Measurements from ENCODE around the gene MIB2.
A peak's percentile ranks its signal among the peaks of the same experiment; 100 is the strongest.

MIB2 gene

DNA sequence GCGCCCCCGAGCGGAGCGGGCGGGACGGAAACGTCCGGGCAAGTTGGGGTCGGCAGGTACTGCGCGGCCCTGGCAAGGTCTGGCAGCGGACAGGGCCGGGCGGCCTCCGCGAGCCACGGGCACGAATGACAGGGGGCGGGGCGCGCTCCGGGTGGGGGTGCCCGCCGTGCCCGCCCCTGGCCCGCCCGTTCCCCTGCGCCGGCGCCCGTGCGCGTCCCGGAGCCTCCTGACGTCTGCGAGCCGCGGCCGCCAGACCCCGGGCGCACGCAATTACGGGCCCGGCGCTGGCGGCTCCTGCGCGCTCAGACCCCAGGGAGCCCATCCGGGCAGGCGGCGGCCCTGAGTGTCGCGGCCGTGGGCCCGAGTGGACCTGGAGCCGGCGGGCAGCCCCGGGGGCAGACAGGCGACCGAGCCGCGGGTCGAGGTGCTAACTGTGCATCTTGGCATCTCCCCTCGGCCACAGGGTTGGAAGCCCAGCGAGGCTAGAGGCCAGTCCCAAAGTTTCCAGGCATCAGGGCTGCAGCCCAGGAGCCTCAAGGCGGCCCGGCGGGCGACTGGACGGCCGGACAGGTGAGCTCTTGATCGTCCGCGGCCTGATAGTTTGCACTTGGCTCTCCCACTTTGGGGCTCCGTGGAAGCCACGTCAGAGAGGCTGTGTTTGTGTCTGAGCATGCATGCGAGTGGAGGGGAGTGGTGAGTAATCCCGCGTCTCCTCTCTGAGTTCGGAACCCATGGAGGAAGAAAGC, 918 bp downstream of the MIB2 start:
- DNase-seq: peak; percentile 40

- no peak for DNase-seq
Measured at GRCh38 chr1:1616838-1617237, 1.5 kb downstream of the MIB2 start.

DNA sequence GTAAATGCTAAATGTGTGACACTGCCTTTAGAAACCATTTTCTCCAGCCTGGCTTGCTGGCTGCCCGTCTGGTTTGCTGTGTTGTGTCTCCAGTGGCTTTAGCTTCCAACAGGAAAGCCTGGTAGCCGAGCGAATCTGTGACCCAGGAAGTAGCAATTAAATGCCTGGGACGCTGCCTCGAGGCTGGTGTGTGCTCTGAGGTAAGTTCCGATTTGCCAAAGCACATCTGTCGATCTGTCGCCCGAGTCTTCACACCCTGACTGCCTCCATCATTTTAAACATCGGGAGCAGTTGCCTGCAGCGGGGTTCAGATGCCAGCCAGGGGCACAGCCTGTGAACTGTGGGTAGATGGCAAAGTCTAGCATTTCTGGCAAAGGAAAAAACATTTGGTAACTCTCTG, 2.2 kb downstream of the MIB2 start:
- no peak for DNase-seq

- no peak for DNase-seq
Measured at GRCh38 chr1:1617925-1618324, 2.6 kb downstream of the MIB2 start.

DNA sequence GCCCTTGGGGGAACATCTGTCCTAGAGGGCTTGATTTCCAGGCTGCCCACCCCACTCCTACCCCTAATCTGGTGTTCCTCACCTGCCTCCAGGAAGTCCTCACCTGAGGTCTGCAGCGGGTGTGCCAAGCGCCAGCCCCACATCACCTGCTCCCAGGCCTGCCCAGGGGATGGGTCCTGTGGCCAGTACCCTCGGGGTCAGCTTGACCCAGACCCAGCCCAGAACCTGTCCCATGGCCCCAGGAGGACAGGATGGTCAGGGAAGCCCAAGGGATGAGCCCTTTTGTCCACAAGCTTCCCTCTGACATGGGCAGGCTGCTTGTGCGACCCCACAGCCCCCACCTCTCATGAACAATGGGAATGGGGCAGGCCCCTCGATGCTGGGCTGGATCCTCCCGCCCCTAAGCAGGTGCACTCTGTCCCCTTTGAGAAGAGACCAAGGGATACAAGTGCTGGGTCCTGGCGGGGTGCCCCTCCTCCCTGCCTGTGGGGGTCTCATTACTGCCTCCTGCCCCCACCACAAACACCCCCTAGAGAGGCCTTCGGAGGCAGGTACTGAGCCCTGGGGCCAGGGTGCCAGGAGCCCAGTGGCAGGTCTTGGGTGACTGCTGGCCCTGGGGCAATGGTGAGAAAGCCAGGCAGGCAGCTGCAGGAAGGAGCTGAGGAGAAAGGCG, 3.2 kb downstream of the MIB2 start:
- no peak for DNase-seq

DNA sequence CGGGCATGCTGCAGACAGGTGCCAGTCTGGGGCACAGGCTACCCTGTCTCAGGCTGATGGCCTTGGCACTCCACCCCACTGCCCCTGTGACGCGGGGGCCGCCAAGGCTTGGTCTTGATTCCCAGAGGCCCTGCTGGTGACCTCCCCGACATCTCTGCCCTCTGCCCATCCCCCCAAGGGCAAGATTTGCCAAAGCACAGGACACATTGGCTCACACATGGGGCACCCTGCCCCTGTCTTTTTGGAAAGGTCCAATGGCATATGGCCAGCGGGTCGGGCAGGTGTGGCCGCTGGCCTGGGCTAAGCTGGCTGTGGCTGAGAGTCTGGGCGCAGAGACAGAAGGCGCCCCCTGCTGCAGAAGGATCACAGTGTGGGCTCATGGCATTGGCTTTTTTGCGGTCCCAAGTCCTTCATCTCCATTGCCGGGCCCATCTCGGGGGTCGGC, 4.6 kb downstream of the MIB2 start:
- no peak for DNase-seq

GRCh38 chr1:1620433-1621139, 5.3 kb downstream of the MIB2 start:
- DNase-seq: no peak

DNA sequence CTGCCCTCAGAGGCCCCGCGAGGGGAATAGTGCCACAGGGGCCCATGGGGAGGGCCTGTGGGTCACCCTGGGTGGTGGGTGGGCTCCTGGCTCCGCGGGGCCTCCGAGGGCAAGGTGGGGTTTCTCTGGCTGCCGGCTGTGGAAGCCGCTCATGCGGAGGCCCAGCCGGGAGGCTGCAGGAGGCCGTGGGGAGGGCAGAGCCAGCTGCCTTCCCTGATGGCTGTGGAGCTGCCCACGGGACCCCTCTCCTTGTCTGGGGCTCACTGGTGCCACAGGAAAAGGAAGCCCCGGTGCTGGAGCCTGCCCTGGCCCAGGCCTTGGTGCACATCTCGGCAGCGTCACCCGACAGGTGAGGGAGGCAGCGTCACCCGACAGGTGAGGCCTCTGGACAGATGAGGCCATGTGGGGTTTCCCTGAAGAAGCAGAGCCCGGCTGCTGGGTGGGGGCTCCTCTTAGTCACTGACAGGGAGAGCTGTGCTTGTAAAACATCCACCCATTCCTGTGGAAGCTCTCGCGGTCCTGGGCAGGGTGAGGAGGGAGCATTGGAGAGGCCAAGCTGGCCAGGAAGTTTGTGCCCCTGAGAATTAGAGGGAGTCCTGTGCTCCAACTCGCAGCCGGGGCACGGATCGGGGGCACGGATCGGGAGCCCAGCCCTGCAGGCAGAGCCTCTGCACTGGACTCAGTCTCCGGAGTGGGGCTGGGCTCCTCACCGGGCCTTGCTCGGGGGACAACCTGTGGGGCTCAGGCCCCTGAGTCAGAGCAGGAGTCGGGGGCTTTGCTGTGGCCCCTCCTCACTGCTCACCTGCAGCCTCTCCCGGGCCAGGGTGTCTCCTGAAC, 6.1 kb downstream of the MIB2 start:
- no peak for DNase-seq

- no peak for DNase-seq
Measured at GRCh38 chr1:1622010-1622787, 6.9 kb downstream of the MIB2 start.

GRCh38 chr1:1622788-1623094, 7.4 kb downstream of the MIB2 start:
- DNase-seq: no peak

- DNase-seq: no peak
Measured at GRCh38 chr1:1623181-1623630, 7.9 kb downstream of the MIB2 start.

DNA sequence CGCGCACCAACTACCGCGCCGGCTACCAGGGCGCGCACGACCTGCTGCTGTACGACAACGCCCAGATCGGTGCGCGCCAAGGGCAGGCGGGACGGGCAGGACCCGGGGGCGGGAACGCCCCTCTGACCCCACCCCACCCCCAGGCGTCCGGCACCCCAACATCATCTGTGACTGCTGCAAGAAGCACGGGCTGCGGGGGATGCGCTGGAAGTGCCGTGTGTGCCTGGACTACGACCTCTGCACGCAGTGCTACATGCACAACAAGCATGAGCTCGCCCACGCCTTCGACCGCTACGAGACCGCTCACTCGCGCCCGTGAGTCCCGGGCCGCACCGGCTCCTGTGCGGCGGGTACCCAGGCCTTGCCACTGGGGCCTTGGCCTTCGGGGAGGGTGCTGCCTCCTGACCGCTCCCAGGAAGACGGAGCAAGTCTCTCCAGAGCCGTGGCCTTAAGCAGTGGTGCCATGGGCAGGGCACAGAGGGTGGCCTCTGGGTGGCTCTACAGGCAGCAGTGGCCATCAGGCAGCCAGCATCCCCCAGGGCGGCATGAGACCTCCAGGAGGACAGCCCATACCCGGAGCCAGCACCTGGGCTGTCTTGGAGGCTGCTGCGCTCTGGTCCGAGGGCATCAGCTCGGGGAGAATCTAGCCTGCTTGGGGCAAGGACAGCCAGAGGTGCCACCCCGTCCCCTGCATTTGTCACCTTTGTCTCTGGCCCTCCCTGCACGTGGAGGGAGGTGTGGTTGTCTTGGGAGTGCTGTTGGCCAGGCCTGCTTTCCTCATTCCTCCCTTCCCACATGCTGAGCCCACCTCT, 8.5 kb downstream of the MIB2 start:
- DNase-seq: no peak

GRCh38 chr1:1624443-1625403, 9.4 kb downstream of the MIB2 start:
- DNase-seq: no peak

GRCh38 chr1:1625404-1625775, 10.1 kb downstream of the MIB2 start:
- DNase-seq: no peak

DNA sequence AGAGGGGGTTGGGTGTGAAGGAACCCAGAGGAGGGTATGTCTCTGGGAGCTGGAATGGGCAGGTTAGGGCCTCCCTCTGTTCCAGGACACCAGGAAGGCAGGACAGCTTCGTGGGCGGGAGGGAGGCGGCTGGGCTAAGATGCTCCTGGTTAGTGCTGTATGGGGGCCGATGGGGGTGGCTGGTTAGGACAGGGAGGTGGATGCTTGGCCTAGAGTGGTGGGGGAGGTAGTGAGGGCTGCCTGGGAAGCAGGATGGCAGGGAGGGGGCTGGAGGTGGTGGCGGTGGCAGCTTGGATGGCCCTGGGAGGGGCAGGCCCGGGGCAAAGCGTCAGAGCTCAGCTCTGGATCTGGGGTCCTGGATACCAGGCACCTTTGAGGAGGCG, 10.5 kb downstream of the MIB2 start:
- DNase-seq: no peak

GRCh38 chr1:1626207-1627141, 11.2 kb downstream of the MIB2 start:
- DNase-seq: no peak

DNA sequence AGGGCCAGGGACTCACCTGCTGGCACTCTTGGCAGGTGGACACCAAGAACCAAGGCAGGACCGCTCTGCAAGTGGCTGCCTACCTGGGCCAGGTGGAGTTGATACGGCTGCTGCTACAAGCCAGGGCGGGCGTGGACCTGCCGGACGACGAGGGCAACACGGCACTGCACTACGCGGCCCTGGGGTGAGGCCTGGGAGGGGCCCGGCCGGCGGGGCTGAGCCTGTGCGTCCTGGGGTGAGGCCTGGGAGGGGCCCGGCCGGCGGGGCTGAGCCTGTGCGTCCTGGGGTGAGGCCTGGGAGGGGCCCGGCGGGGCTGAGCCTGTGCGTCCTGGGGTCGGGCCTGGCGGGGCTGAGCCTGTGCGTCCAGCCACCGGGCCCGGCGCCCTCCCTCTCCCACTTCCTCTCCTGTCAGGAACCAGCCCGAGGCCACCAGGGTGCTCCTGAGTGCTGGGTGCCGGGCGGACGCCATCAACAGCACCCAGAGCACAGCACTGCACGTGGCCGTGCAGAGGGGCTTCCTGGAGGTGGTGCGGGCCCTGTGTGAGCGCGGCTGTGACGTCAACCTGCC, 12.0 kb downstream of the MIB2 start:
- no peak for DNase-seq
